Breast epithelium (tissue), 3 donors: ENCODE data around the gene LRRC61.
"Not testable (repeated sequence)": the region's sequence is repeated elsewhere in the genome, so short reads cannot be mapped to it uniquely, and the experiment has no call there.

Experiments used
- POLR2A ChIP-seq: fragments of 450-650 bp; IDR thresholded peaks from one replicate; pipeline ENCODE4 v1.6.1; 2016; ENCODE audit warnings: antibody characterized with exemption, mild to moderate bottlenecking, moderate library complexity
- TF ChIP-seq, protein P1 (sequence below), 3 donors: fragments of 450-650 bp; IDR thresholded peaks; one replicate each; pipeline ENCODE4 v1.5.1; 2016 to 2017; ENCODE audit warnings: antibody characterized with exemption in 3 of 3, mild to moderate bottlenecking in 3 of 3, moderate library complexity in 3 of 3

DNA sequence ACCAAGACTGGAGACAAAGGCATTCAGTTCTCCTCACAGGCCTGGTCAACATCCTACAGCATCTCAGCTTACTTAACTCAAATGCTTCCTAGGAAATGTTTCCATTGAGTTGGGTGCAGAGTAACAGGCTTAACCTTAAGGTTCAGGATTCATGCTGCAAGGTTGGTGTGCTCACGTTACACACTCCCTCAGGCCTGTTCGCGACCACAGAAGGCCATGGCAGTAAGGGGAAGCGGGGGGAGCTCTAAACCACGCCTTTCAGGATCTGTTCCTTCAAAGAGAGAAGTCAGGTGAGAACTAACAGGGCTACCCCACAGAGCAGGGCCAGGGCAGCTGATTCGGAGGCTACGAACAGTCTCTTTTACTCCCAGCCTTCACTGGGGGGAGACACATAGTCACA, 35.3 kb upstream of the LRRC61 start:
- TF ChIP-seq, protein P1, sequence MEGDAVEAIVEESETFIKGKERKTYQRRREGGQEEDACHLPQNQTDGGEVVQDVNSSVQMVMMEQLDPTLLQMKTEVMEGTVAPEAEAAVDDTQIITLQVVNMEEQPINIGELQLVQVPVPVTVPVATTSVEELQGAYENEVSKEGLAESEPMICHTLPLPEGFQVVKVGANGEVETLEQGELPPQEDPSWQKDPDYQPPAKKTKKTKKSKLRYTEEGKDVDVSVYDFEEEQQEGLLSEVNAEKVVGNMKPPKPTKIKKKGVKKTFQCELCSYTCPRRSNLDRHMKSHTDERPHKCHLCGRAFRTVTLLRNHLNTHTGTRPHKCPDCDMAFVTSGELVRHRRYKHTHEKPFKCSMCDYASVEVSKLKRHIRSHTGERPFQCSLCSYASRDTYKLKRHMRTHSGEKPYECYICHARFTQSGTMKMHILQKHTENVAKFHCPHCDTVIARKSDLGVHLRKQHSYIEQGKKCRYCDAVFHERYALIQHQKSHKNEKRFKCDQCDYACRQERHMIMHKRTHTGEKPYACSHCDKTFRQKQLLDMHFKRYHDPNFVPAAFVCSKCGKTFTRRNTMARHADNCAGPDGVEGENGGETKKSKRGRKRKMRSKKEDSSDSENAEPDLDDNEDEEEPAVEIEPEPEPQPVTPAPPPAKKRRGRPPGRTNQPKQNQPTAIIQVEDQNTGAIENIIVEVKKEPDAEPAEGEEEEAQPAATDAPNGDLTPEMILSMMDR (IDR thresholded peaks at IDR 0.05) = not testable (repeated sequence)
- TF ChIP-seq POLR2A = not testable (repeated sequence)
